H9 (cell line): ENCODE results near the gene LRP1. TPM values are rescaled to one million over a fixed set of nuclear protein-coding genes. Genes with fewer than 3 reads are reported as not detected.

Source experiments
- DNase-seq: peaks from one replicate; pipeline ENCODE4 v3.0.0-alpha.2; 2017
- H2AFZ ChIP-seq: one replicate; pipeline ENCODE4 v1.6.1; 2013; ENCODE audit warnings: mild to moderate bottlenecking, low read length, control low read depth, moderate library complexity
- H2AK5ac ChIP-seq: 2 replicates; pipeline ENCODE4 v1.6.1; 2013; ENCODE audit warnings: low read length, control low read depth, mixed read lengths; ENCODE audit not compliant: insufficient read length
- H2BK120ac ChIP-seq: one replicate; pipeline ENCODE4 v1.6.1; 2013; ENCODE audit warnings: low read depth, mild to moderate bottlenecking, low read length, control low read depth, inconsistent platforms; ENCODE audit not compliant: poor library complexity, severe bottlenecking
- H2BK12ac ChIP-seq: 2 replicates; pipeline ENCODE4 v1.6.1; 2013; ENCODE audit warnings: low read length, control low read depth, mixed read lengths, low read depth; ENCODE audit not compliant: insufficient read length
- H2BK15ac ChIP-seq: 2 replicates; pipeline ENCODE4 v1.6.1; 2013; ENCODE audit warnings: low read depth, low read length, control low read depth
- H2BK20ac ChIP-seq: one replicate; pipeline ENCODE4 v1.6.1; 2013; ENCODE audit warnings: low read depth, mild to moderate bottlenecking, low read length, control low read depth, inconsistent platforms; ENCODE audit not compliant: poor library complexity, severe bottlenecking
- H2BK5ac ChIP-seq: 2 replicates; pipeline ENCODE4 v1.6.1; 2013; ENCODE audit warnings: low read length, control low read depth, mixed read lengths; ENCODE audit not compliant: insufficient read length
- H3K14ac ChIP-seq: 2 replicates; pipeline ENCODE4 v1.6.1; 2013; ENCODE audit warnings: low read length, control low read depth; ENCODE audit not compliant: insufficient read depth
- H3K18ac ChIP-seq: 2 replicates; pipeline ENCODE4 v1.6.1; 2013; ENCODE audit warnings: low read depth, mild to moderate bottlenecking, mixed read lengths, low read length, control low read depth; ENCODE audit not compliant: insufficient read length
- H3K23ac ChIP-seq: 2 replicates; pipeline ENCODE4 v1.6.1; 2013; ENCODE audit warnings: low read length, control low read depth, mixed read lengths, low read depth; ENCODE audit not compliant: insufficient read length
- H3K23me2 ChIP-seq: 2 replicates; pipeline ENCODE4 v1.6.1; 2013; ENCODE audit warnings: low read depth, mild to moderate bottlenecking, mixed read lengths, low read length, control low read depth; ENCODE audit not compliant: insufficient read length, poor library complexity, severe bottlenecking
- H3K27ac ChIP-seq: 2 replicates; pipeline ENCODE4 v1.5.1; 2013; ENCODE audit warnings: low read length, control low read depth, mixed read lengths, low read depth; ENCODE audit not compliant: insufficient read length
- H3K27me3 ChIP-seq: 2 replicates; pipeline ENCODE4 v1.6.1; 2013; ENCODE audit warnings: low read length, control low read depth, inconsistent platforms; ENCODE audit not compliant: insufficient read depth
- H3K4ac ChIP-seq: 2 replicates; pipeline ENCODE4 v1.6.1; 2013; ENCODE audit warnings: low read depth, mild to moderate bottlenecking, control low read depth, inconsistent platforms, low read length, moderate library complexity
- H3K4me1 ChIP-seq: 2 replicates; pipeline ENCODE4 v1.6.1; 2013; ENCODE audit warnings: low read length, control low read depth, inconsistent platforms; ENCODE audit not compliant: insufficient read depth
- H3K4me2 ChIP-seq: 2 replicates; pipeline ENCODE4 v1.6.1; 2013; ENCODE audit warnings: low read length, control low read depth, mixed read lengths; ENCODE audit not compliant: insufficient read length, insufficient read depth
- H3K56ac ChIP-seq: 2 replicates; pipeline ENCODE4 v1.6.1; 2013; ENCODE audit warnings: low read depth, mild to moderate bottlenecking, mixed read lengths, low read length, control low read depth; ENCODE audit not compliant: insufficient read length
- H3K79me1 ChIP-seq: 2 replicates; pipeline ENCODE4 v1.6.1; 2013; ENCODE audit warnings: low read depth, mild to moderate bottlenecking, moderate library complexity, low read length, control low read depth, inconsistent platforms; ENCODE audit not compliant: insufficient read depth, poor library complexity, severe bottlenecking
- H3K79me2 ChIP-seq: 2 replicates; pipeline ENCODE4 v1.6.1; 2013; ENCODE audit warnings: low read length, control low read depth, inconsistent platforms; ENCODE audit not compliant: insufficient read depth
- H3K9ac ChIP-seq: 2 replicates; pipeline ENCODE4 v1.6.1; 2013; ENCODE audit warnings: low read length, control low read depth, mixed read lengths; ENCODE audit not compliant: insufficient read length; ENCODE audit errors: extremely low read depth
- H3K9me3 ChIP-seq: one replicate; pipeline ENCODE4 v1.6.1; 2013; ENCODE audit warnings: low read depth, low read length, inconsistent platforms; ENCODE audit not compliant: control insufficient read depth
- H3T11ph ChIP-seq: one replicate; pipeline ENCODE4 v1.6.1; 2013; ENCODE audit warnings: mild to moderate bottlenecking, low read length, control low read depth, inconsistent platforms
- H4K20me1 ChIP-seq: one replicate; pipeline ENCODE4 v1.6.1; 2013; ENCODE audit not compliant: control insufficient read depth, insufficient read length, insufficient read depth
- H4K5ac ChIP-seq: 2 replicates; pipeline ENCODE4 v1.6.1; 2013; ENCODE audit warnings: low read depth, mild to moderate bottlenecking, mixed read lengths, low read length, control low read depth; ENCODE audit not compliant: insufficient read length
- H4K8ac ChIP-seq: replicated peaks from 2 replicates; pipeline ENCODE4 v1.6.1; 2013; ENCODE audit warnings: low read length, control low read depth, mixed read lengths, low read depth; ENCODE audit not compliant: insufficient read length
- H4K91ac ChIP-seq: 2 replicates; pipeline ENCODE4 v1.6.1; 2013; ENCODE audit warnings: low read depth, mild to moderate bottlenecking, moderate library complexity, mixed read lengths, low read length, control low read depth; ENCODE audit not compliant: insufficient read length
- H3K27ac Mint-ChIP-seq, 3 experiments: 2 replicates in 2 of 3; 3 replicates in 1 of 3; pipeline ENCODE4 v1.8.0; 2020 to 2021; ENCODE audit warnings: mixed read lengths in 3 of 3, mild to moderate bottlenecking in 1 of 3, moderate library complexity in 1 of 3
- H3K27me3 Mint-ChIP-seq: 2 replicates; pipeline ENCODE4 v1.8.0; 2021; ENCODE audit warnings: low read depth, mild to moderate bottlenecking, moderate library complexity, mixed read lengths
- H3K36me3 Mint-ChIP-seq, 3 experiments: 2 replicates in 2 of 3; 3 replicates in 1 of 3; pipeline ENCODE4 v1.8.0; 2020 to 2021; ENCODE audit warnings: low read depth in 3 of 3, mixed read lengths in 3 of 3; ENCODE audit not compliant: insufficient read depth in 1 of 3
- H3K4me1 Mint-ChIP-seq, 2 experiments: 2 replicates each; pipeline ENCODE4 v1.8.0; 2020; ENCODE audit warnings: mixed read lengths in 2 of 2
- H3K4me3 Mint-ChIP-seq, 2 experiments: 2 replicates in 1 of 2; 3 replicates in 1 of 2; pipeline ENCODE4 v1.8.0; 2020 to 2021; ENCODE audit warnings: mild to moderate bottlenecking in 2 of 2, mixed read lengths in 2 of 2, moderate library complexity in 1 of 2
- H3K9me3 Mint-ChIP-seq, 2 experiments: 2 replicates in 1 of 2; 3 replicates in 1 of 2; pipeline ENCODE4 v1.8.0; 2020; ENCODE audit warnings: mild to moderate bottlenecking in 2 of 2, mixed read lengths in 2 of 2, moderate library complexity in 1 of 2
- WGBS: extraction: QIAGEN DNeasy Blood & Tissue Kit; methylation state at CpG from one replicate; pipeline ENCODE4 v1.1.7; 2013; ENCODE audit warnings: missing lambda C conversion rate, low lambda C conversion rate, mixed read lengths; ENCODE audit not compliant: insufficient read length; ENCODE audit errors: extremely low coverage; 5-methylcytosine and 5-hydroxymethylcytosine counted together
- total RNA-seq: library from RNA; stranded (reverse); gene quantifications from 2 replicates; pipeline ENCODE4 v1.2.1, GENCODE V29; 2021
- TF ChIP-seq, protein P1 (sequence below): fragments of 200-600 bp; sonication (generic); conservative IDR thresholded peaks from 3 replicates; pipeline ENCODE4 v1.8.0; 2021; ENCODE audit warnings: antibody characterized with exemption, mild to moderate bottlenecking

Gene LRP1
- total RNA-seq, 1 experiment from 2014 or later = 115 TPM

DNA sequence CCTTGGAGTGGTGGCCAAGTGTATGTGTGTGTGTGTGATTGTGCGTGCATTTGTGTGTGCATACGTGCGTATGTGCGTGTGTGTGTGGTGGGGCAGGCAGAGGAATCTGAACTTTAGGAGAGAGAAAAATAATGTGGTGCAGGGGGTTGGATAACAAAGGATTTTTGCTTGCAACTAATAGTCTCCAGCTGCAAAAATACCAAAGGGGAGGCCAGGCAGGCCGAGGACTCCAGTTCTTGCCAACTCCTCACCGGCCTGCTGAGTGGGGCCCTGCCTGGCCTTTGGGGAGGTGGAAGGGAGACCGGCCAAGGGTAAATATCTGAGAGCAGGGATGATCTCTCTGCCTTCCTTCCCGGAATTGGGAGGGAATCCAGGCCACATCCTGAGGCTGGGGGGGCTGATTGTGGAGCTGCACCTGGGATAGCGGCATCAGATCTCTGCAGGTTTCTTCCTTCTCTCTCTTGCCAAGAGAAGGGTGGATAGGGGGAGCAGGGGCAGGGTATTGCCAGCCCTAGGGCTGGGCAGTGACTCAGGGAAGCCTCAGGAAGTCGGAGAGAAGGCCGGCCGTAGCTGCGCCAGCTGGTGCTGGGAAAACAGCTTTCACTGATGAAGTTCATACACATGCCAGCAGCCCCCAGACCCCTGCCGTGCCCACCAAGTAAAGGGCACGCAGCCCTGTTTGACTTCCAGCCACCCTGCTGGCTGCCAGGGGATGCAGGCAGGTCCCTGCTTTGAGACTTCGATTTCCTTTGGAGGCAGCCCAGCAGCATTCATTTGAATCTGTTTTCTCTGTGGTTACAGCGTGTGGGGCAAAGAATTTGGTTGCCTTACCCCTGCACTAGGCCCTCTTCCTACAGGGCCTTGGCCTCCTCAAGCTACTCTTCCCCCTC, 23.7 kb downstream of the LRP1 start:
- peaks cover 37 to 88% (median 71%) of the 10 kb centered on the region in 3 experiments; a peak in 6 of 7 replicates for H3K36me3 Mint-ChIP-seq
- Histone ChIP-seq H2AK5ac (no peak overlapping the region), H3K18ac (no peak overlapping the region), H2BK120ac (no peak overlapping the region), H2BK12ac (no peak overlapping the region), H2BK5ac (no peak overlapping the region), H3K9ac (no peak overlapping the region), H4K8ac (no peak overlapping the region), H3T11ph (no peak overlapping the region), H2BK20ac (no peak overlapping the region), H2BK15ac (no peak overlapping the region), H3K9me3 (no peaks in the 10 kb centered on the region), H3K27ac (no peak overlapping the region), H4K91ac (no peak overlapping the region), H2AFZ (no peak overlapping the region), H3K4ac (no peak overlapping the region), H3K27me3 (no peaks in the 10 kb centered on the region), H3K79me1 (no peaks in the 10 kb centered on the region), H3K4me1 (no peaks in the 10 kb centered on the region), H3K4me2 (no peak overlapping the region), H4K20me1 (no peaks in the 10 kb centered on the region), H3K56ac (no peak overlapping the region), H3K79me2 (no peaks in the 10 kb centered on the region), H3K23ac (no peak overlapping the region), H3K14ac (no peak overlapping the region; the same call in 1 of the 2 replicates), H4K5ac (no peak overlapping the region), H3K23me2 (no peaks in the 10 kb centered on the region)
- no peaks in the 10 kb centered on the region for H3K27me3 Mint-ChIP-seq
- H3K27ac Mint-ChIP-seq = peak overlapping the region; percentile 36 to 89 (median 42); a peak in 6 of 7 replicates
- no peak for DNase-seq
- peaks cover 28 to 34% of the 10 kb centered on the region in 2 experiments for H3K4me1 Mint-ChIP-seq
- peak overlapping the region in 1 of 2 experiments; percentile 5; a peak in 1 of 5 replicates for H3K4me3 Mint-ChIP-seq
- TF ChIP-seq, protein P1, sequence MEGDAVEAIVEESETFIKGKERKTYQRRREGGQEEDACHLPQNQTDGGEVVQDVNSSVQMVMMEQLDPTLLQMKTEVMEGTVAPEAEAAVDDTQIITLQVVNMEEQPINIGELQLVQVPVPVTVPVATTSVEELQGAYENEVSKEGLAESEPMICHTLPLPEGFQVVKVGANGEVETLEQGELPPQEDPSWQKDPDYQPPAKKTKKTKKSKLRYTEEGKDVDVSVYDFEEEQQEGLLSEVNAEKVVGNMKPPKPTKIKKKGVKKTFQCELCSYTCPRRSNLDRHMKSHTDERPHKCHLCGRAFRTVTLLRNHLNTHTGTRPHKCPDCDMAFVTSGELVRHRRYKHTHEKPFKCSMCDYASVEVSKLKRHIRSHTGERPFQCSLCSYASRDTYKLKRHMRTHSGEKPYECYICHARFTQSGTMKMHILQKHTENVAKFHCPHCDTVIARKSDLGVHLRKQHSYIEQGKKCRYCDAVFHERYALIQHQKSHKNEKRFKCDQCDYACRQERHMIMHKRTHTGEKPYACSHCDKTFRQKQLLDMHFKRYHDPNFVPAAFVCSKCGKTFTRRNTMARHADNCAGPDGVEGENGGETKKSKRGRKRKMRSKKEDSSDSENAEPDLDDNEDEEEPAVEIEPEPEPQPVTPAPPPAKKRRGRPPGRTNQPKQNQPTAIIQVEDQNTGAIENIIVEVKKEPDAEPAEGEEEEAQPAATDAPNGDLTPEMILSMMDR = no peak
- no CpG with 5 or more reads among the region's 17 CpGs for WGBS
- no peaks in the 10 kb centered on the region for H3K9me3 Mint-ChIP-seq
